HEK293 (cell line): ENCODE results near the gene EXOSC6.
A peak's percentile ranks its signal among the peaks of the same experiment; 100 is the strongest.
"Not testable (repeated sequence)": the region's sequence is repeated elsewhere in the genome, so short reads cannot be mapped to it uniquely, and the experiment has no call there.

Experiments used
- CTCF ChIA-PET: fragments of 350-600 bp; formaldehyde crosslinking; extraction: SDS; loops from one replicate; lab custom pipeline; 2021; ENCODE audit warnings: antibody characterized with exemption; lab: Yijun Ruan, JAX
- POLR2A ChIA-PET: fragments of 300-600 bp; formaldehyde crosslinking; extraction: SDS; loops from one replicate; lab custom pipeline; 2020; ENCODE audit warnings: antibody characterized with exemption, inconsistent platforms; lab: Yijun Ruan, JAX
- H3K27ac ChIP-seq: fragments of 200-500 bp; sonication (Bioruptor generic); 2 replicates; pipeline ENCODE4 v1.5.1; 2014; ENCODE audit warnings: low read depth, low read length, control low read depth, inconsistent platforms; ENCODE audit errors: extremely low read depth
- H3K36me3 ChIP-seq, 2 experiments: fragments of 200-500 bp in 1 of 2; sonication (Bioruptor generic) in 1 of 2; 1 replicate in 1 of 2; 2 replicates in 1 of 2; pipeline ENCODE4 v1.5.1; 2014 to 2017; ENCODE audit warnings: inconsistent platforms in 2 of 2, low read length in 2 of 2; ENCODE audit not compliant: control insufficient read depth in 2 of 2, insufficient read depth in 1 of 2
- H3K4me1 ChIP-seq: fragments of 200-500 bp; sonication (Bioruptor generic); 2 replicates; pipeline ENCODE4 v1.5.1; 2014; ENCODE audit warnings: mild to moderate bottlenecking, low read length, inconsistent platforms; ENCODE audit not compliant: control insufficient read depth, insufficient read depth
- H3K4me3 ChIP-seq: 2 replicates; pipeline ENCODE4 v1.5.1; 2011; ENCODE audit warnings: low read depth, mild to moderate bottlenecking, control low read depth, low read length, moderate library complexity
- H3K9me3 ChIP-seq: fragments of 200-500 bp; sonication (Bioruptor generic); 2 replicates; pipeline ENCODE4 v1.5.1; 2014; ENCODE audit warnings: low read depth, low read length, inconsistent platforms; ENCODE audit not compliant: control insufficient read depth, insufficient read depth
- PRDM10 ChIP-seq: fragments of 450-650 bp; formaldehyde crosslinking; IDR thresholded peaks from 2 replicates; pipeline ENCODE4 v1.5.1; 2016; ENCODE audit warnings: missing biosample characterization, missing genetic modification characterization
- ZNF664 ChIP-seq: fragments of 450-650 bp; formaldehyde crosslinking; IDR thresholded peaks from 2 replicates; pipeline ENCODE4 v1.5.1; 2016; ENCODE audit warnings: missing biosample characterization, missing genetic modification characterization

The EXOSC6 gene

GRCh38 chr16:70226024-70226423 lies 25.7 kb downstream of the EXOSC6 start:
- CTCF ChIA-PET, POLR2A ChIA-PET, H3K9me3 ChIP-seq: not testable (repeated sequence)
- peaks cover 0 to 16% of the 10 kb centered on the region in 2 experiments; a peak in 2 of 3 replicates for H3K36me3 ChIP-seq
- peak; percentile 53; the same call in 1 of the 2 replicates for TF ChIP-seq ZNF664 (tag by site-specific recombination)
- TF ChIP-seq, all 188 proteins: peak for 1; not testable (repeated sequence) for 187
- H3K4me3 ChIP-seq, H3K4me1 ChIP-seq, H3K27ac ChIP-seq: not testable (repeated sequence)

GRCh38 chr16:70225430-70225829 lies 26.3 kb downstream of the EXOSC6 start:
- H3K36me3 ChIP-seq = peaks cover 0 to 13% of the 10 kb centered on the region in 2 experiments; a peak in 2 of 3 replicates
- H3K4me1 ChIP-seq, POLR2A ChIA-PET, H3K4me3 ChIP-seq, H3K27ac ChIP-seq, CTCF ChIA-PET, H3K9me3 ChIP-seq: not testable (repeated sequence)

GRCh38 chr16:70224645-70225044 lies 27.1 kb downstream of the EXOSC6 start:
- CTCF ChIA-PET, H3K27ac ChIP-seq, H3K4me3 ChIP-seq, H3K9me3 ChIP-seq, POLR2A ChIA-PET, H3K4me1 ChIP-seq: not testable (repeated sequence)
- peaks cover 0 to 16% of the 10 kb centered on the region in 2 experiments; a peak in 2 of 3 replicates for H3K36me3 ChIP-seq

GRCh38 chr16:70223971-70224513 lies 27.7 kb downstream of the EXOSC6 start:
- H3K4me3 ChIP-seq, POLR2A ChIA-PET, CTCF ChIA-PET, H3K4me1 ChIP-seq, H3K9me3 ChIP-seq, H3K27ac ChIP-seq: not testable (repeated sequence)
- peaks cover 0 to 18% of the 10 kb centered on the region in 2 experiments; a peak in 2 of 3 replicates for H3K36me3 ChIP-seq

- POLR2A ChIA-PET, H3K9me3 ChIP-seq, H3K4me3 ChIP-seq, H3K4me1 ChIP-seq, CTCF ChIA-PET, H3K27ac ChIP-seq: not testable (repeated sequence)
- peaks cover 3 to 16% of the 10 kb centered on the region in 2 experiments; a peak in 2 of 3 replicates for H3K36me3 ChIP-seq
- peak; percentile 52 for TF ChIP-seq PRDM10
- TF ChIP-seq, all 188 proteins: peak for 1; not testable (repeated sequence) for 187
Observed at GRCh38 chr16:70223216-70223615, 28.5 kb downstream of the EXOSC6 start.

- CTCF ChIA-PET, H3K4me3 ChIP-seq, POLR2A ChIA-PET, H3K27ac ChIP-seq, H3K9me3 ChIP-seq, H3K4me1 ChIP-seq: not testable (repeated sequence)
- H3K36me3 ChIP-seq = peaks cover 6 to 15% of the 10 kb centered on the region in 2 experiments; a peak in 2 of 3 replicates
Observed at GRCh38 chr16:70222574-70222973, 29.2 kb downstream of the EXOSC6 start.

GRCh38 chr16:70218586-70218985 lies 33.2 kb downstream of the EXOSC6 start:
- H3K4me1 ChIP-seq, POLR2A ChIA-PET, H3K9me3 ChIP-seq, CTCF ChIA-PET, H3K4me3 ChIP-seq, H3K27ac ChIP-seq: not testable (repeated sequence)
- peaks cover 6 to 10% of the 10 kb centered on the region in 2 experiments; a peak in 2 of 3 replicates for H3K36me3 ChIP-seq

GRCh38 chr16:70206382-70206781 lies 45.4 kb downstream of the EXOSC6 start:
- CTCF ChIA-PET, H3K36me3 ChIP-seq, POLR2A ChIA-PET, H3K27ac ChIP-seq, H3K4me3 ChIP-seq, H3K9me3 ChIP-seq, H3K4me1 ChIP-seq: not testable (repeated sequence)

- H3K4me1 ChIP-seq, POLR2A ChIA-PET, H3K9me3 ChIP-seq, CTCF ChIA-PET, H3K27ac ChIP-seq, H3K4me3 ChIP-seq, H3K36me3 ChIP-seq: not testable (repeated sequence)
Observed at GRCh38 chr16:70204668-70205405, 46.9 kb downstream of the EXOSC6 start.
